AG04449 (cell line): ENCODE data around the gene SYT7.

Experiments used
- CTCF ChIA-PET: fragments of 350-600 bp; formaldehyde crosslinking; extraction: SDS; loops from one replicate; lab custom pipeline; 2021; ENCODE audit warnings: antibody characterized with exemption; lab: Yijun Ruan, JAX
- POLR2A ChIA-PET: fragments of 400-600, 350-600 bp; formaldehyde crosslinking; extraction: SDS; loops from one replicate; lab custom pipeline; 2020; ENCODE audit warnings: antibody characterized with exemption, inconsistent platforms; lab: Yijun Ruan, JAX
- DNase-seq: peaks from one replicate; pipeline ENCODE4 v3.0.0-alpha.2; 2010; ENCODE audit warnings: low read depth, low spot score
- H3K4me3 ChIP-seq: 2 replicates; pipeline ENCODE4 v1.5.1; 2011; ENCODE audit warnings: low read depth, mild to moderate bottlenecking, control low read depth, low read length
- TF ChIP-seq, protein P1 (sequence below): IDR thresholded peaks from one replicate; pipeline ENCODE4 v1.5.1; 2011; ENCODE audit warnings: mild to moderate bottlenecking, moderate library complexity, low read length, control low read depth, inconsistent platforms; ENCODE audit not compliant: insufficient read depth; ENCODE audit errors: missing control alignments

Gene SYT7

DNA sequence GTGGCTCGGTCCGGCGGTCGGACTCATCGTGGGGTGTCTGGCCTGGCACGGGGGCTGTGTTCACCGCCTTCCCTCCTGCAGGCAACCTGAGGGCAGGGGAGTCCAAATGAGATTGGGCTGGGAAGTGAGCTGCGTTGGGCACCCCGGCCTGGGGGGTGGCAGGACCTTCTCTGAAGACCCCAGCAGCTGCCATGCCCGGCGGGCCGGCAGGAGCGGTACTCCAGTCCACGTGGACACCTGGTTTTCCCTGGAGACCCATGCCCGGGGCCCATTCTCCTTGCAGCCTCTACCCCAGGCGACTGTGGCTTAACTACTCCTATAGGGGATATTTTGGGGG lies 47.9 kb downstream of the SYT7 start:
- POLR2A ChIA-PET = no interaction called here
- no peak overlapping the region for H3K4me3 ChIP-seq
- TF ChIP-seq, protein P1, sequence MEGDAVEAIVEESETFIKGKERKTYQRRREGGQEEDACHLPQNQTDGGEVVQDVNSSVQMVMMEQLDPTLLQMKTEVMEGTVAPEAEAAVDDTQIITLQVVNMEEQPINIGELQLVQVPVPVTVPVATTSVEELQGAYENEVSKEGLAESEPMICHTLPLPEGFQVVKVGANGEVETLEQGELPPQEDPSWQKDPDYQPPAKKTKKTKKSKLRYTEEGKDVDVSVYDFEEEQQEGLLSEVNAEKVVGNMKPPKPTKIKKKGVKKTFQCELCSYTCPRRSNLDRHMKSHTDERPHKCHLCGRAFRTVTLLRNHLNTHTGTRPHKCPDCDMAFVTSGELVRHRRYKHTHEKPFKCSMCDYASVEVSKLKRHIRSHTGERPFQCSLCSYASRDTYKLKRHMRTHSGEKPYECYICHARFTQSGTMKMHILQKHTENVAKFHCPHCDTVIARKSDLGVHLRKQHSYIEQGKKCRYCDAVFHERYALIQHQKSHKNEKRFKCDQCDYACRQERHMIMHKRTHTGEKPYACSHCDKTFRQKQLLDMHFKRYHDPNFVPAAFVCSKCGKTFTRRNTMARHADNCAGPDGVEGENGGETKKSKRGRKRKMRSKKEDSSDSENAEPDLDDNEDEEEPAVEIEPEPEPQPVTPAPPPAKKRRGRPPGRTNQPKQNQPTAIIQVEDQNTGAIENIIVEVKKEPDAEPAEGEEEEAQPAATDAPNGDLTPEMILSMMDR = no peak
- no peak for DNase-seq
- CTCF ChIA-PET = interaction anchor here (0.8 to 10.2 kb wide), 10 partner anchors 9 to 106 kb away, joined by 3 to 132 read pairs (median 8); no protein-coding TSS in a partner anchor

DNA sequence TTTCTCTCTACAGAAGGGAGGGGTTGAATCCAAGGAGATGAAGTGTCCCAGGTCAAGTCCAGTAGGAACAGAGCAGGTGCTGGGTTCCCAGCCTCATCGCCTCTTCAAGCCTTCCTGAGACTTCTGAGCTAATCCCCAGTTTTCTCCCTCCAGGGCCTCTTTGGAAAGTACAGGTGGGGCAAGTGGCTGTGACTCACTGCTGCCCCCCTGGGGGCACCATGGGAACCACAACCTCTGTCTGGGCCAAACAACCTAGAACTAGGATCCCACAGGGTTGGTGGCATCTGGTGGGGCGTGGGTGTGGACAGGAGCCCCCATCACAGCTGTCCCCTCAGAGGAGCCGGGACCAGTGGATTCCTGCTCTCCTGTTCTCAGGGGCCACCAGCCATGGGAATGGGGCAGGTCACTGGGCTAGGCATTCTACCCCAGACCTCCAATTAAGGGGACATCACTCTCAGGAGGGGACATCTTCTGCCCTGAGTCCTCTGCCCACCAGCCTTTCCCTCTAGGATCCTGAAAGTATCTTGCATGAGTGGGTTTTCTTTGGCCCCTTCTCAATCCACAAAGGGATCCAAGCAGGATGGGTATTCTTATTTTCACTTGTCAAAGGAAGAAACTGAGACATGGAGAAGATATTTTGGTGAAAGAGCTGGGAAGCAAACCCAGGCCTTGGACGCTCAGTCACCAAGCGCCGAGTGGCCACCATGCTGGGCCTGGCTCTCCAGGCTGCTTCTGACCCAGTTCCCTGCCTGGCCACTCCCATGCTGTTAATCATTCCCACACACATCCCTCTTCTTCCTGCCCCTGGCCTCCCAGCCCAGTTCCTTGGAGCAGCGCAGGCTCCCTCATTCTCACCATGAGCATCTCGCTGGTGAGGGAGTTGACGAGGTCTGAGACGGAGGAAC lies 48.5 kb downstream of the SYT7 start:
- ChIA-PET POLR2A (no interaction called here), CTCF (interaction anchor here (0.7 to 10.2 kb wide), 17 partner anchors 7 to 107 kb away, joined by 3 to 132 read pairs (median 5); partner anchors contain the start of gene LRRC10B)
- no peak for DNase-seq
- no peak overlapping the region for H3K4me3 ChIP-seq
- TF ChIP-seq, protein P1 = peak; percentile 75

DNA sequence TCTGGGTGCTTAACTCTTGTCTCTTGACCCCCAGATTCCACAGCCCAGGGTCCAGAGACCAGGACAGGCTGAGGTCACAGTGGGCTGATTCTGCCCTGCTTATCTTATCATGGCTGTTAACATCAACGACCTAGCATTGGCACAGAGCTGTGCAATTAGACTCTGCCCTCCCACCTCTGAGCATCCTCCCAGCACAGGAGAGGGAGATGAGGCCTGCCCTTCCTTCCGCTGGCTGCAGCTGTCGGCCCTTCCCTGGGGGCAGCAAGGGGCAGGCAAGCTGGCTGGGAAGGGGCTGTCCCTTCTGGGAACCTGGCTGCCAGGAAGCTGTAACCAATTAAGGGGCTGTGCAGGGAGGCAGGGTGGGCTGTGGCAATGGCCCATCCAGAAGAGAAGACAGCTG lies 49.8 kb downstream of the SYT7 start:
- ChIA-PET CTCF (interaction anchor here (1.0 to 10.2 kb wide), 16 partner anchors 9 to 108 kb away, joined by 3 to 132 read pairs (median 4); a partner anchor contains a TSS), POLR2A (no interaction called here)
- DNase-seq = no peak
- H3K4me3 ChIP-seq = no peak overlapping the region
- TF ChIP-seq, protein P1 = no peak

DNA sequence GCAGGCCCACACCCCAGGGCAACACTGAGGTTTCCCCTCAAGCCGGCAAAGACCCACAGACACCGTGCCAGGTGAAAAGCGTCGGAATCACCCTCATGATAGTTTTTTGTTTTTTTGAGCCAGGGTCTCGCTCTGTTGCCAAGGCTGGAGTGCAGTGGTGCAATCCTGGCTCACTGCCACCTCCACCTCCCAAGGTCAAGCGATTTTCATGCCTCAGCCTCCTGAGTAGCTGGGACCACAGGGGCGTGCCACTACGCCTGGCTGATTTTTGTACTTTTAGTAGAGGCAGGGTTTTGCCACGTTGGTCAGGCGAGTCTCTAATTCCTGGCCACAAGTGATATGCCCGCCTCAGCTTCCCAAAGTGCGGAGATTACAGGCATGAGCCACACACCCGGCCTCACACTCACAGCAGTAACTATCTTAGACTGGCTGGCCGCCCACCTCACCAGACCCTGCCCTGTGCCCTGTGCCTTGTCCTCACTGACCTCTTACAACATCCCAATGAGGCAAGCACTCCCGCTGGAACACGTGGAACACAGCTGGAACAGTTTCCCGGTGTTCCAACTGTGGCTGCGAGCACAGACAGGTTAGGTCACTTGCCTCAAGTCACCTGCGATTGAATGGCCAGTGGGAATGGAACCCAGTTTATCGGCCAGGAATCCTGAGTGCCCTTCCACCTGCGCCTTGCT lies 51.2 kb downstream of the SYT7 start:
- DNase-seq = no peak
- POLR2A ChIA-PET = no interaction called here
- no peak overlapping the region for H3K4me3 ChIP-seq
- TF ChIP-seq, protein P1 = no peak
- CTCF ChIA-PET = interaction anchor here (1.2 to 10.2 kb wide), 7 partner anchors 8 to 108 kb away, joined by 3 to 132 read pairs (median 15); no protein-coding TSS in a partner anchor

DNA sequence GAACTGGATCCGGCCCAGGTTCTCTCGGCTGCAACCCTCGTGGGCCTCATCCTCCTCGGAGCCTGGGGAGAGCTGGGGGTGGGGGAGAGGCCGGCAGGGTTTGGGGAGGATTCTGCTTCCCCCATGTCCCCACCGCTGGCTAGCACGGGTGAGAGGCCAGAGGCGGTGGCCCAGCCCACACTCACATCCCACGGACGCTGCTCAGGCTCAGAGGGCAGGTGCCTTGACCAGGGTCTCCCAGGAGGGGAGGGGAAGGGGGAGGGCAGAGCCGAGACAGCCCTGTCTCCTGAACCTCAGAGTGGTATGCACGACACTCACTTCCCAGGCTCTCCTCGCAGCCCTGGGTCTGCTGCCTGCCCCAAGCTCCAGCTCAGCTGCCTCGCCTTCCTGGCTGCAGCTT lies 52.8 kb downstream of the SYT7 start:
- DNase-seq = no peak
- ChIA-PET CTCF (interaction anchor here (1.2 to 10.2 kb wide), 2 partner anchors 12 to 46 kb away, joined by 3 to 132 read pairs; no protein-coding TSS in a partner anchor), POLR2A (no interaction called here)
- no peak overlapping the region for H3K4me3 ChIP-seq
- TF ChIP-seq, protein P1 = no peak
